GM12892 (cell line): ENCODE measurements around the gene SSR3.
A peak's percentile ranks its signal among the peaks of the same experiment; 100 is the strongest.
"Not testable (repeated sequence)": the region's sequence is repeated elsewhere in the genome, so short reads cannot be mapped to it uniquely, and the experiment has no call there.

Experiments used
- DNase-seq: peaks from one replicate; pipeline ENCODE4 v3.0.0; 2011; ENCODE audit not compliant: insufficient read length
- FAIRE-seq: peaks from 2 replicates; lab custom pipeline; 2011; peaks lifted over from hg19 to GRCh38; lab: Jason Lieb, UNC
- POLR2A ChIP-seq: IDR thresholded peaks from 2 replicates; pipeline ENCODE4 v1.6.1; 2011; ENCODE audit warnings: low read depth, low read length, control low read depth
- POLR2AphosphoS5 ChIP-seq: IDR thresholded peaks from 2 replicates; pipeline ENCODE4 v1.6.1; 2011; ENCODE audit warnings: low read depth, low read length, control low read depth
- TAF1 ChIP-seq: IDR thresholded peaks from 2 replicates; pipeline ENCODE4 v1.6.1; 2011; ENCODE audit warnings: low read depth, mild to moderate bottlenecking, control low read depth, low read length, borderline replicate concordance

The SSR3 gene

DNA sequence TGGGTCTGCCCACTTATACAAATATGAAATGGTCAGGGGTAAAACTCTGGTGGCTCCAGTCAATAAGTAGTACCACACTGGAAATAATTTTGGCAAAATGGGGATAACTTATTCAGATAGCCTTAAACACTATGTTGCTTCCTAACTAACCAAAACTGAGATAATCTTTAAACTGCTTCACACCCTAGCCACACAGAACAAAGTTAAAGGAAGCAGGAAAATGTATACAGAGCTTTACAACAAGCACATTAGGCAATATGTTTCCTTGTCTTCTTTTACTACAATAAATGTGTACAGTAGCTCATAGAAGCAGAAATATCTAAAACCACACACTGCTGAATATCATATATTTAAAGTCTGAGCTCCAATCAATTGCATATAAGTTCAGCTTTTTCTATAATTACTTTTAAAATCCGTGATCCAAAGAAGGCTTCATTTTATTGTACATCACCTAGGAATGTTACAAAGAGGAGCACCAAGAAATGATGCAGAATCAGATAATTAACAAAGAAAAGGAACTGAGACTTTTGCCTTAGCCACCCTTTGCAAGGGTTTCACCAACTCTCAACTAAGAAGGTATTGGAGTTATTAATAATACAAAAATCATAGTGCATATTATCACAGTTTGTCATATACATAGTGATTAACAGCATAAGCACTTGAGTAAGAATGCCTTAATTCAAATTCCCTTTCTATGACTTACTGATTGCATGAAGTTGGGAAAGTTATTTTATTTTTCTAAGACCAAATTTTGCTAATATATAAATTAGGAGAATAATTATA, 9.2 kb upstream of the SSR3 start:
- FAIRE-seq (no peak), DNase-seq (no peak)
- TF ChIP-seq TAF1, result no peak
- TF ChIP-seq POLR2AphosphoS5, result no peak

DNA sequence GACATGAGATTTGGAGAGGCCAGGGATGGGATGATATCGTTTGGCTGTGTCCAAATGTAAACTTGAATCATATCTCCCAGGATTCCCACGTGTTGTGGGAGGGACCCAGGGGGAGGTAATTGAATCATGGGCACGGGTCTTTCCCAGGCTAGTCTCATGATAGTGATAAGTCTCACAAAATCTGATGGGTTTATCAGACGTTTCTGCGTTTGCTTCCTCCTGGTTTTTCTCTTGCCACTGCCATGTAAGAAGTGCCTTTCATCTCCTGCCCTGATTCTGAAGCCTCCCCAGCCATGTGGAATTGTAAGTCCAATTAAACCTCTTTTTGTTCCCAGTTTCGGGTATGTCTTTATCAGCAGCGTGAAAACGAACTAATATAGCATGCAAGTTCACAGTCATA, 7.6 kb upstream of the SSR3 start:
- DNase-seq, result not testable (repeated sequence)
- peak; percentile 21 for FAIRE-seq

DNA sequence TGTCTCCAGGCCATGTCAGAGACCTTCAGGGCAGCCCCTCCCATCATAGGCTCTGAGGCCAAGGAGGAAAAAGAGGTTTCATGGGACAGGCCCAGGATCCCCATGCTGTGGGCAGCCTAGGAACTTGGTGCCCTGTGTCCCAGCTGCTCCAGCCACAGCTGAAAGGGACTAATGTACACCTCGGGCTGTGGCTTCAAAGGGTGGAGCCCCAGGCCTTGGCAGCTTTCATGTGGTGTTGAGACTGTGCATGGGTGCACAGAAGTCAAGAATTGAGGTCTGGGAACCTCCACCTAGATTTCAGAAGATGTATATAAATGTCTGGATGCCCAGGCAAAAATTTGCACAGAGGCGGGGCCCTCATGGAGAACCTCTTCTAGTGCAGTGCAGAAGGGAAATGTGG, 6.6 kb upstream of the SSR3 start:
- TF ChIP-seq POLR2A, result no peak
- no peak for TF ChIP-seq TAF1
- TF ChIP-seq POLR2AphosphoS5, result no peak
- FAIRE-seq, result no peak
- DNase-seq, result no peak

DNA sequence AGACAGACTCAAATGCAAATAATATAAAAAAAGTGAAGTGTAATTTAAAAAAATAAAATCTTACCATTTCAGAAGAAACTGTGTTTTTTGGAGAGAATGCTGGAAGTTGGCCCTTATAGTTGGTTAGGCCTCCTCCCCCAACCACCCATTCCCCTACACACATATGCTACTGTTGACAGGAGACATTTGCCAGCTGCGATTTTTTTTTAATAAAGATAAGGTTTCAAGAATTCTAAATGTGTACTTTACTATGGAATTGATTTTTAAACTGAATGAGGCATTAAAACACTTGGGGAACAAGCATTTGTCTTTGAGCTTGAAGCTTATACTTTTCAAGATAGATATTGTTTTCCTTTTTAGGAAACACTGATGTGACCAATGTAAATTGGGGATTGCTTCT, 4.4 kb upstream of the SSR3 start:
- FAIRE-seq, result no peak
- TF ChIP-seq TAF1 (no peak), POLR2A (no peak)

DNA sequence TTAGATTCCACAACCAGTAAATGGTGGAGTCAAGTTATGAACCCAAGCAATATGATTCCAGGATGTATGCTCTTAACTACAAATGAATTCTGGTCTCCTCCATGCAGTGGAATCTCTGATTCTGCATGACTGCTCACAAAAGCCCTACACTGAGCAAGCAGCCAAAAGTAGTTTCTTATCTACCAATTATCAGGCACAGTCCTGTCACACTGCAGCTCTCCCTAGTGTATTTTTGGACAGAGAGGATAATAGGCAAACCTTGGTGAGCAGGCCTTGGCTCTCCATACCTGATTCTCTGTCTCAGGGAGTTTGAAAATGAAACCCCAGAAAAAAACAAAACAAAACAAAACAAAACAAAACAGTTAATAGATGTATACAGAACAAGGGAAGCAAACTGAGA, 3.5 kb upstream of the SSR3 start:
- FAIRE-seq (no peak), DNase-seq (no peak)
- TF ChIP-seq POLR2AphosphoS5 (no peak), POLR2A (no peak), TAF1 (no peak)

More for the DNA sequence above, 4.4 kb upstream of the SSR3 start:
- no peak for DNase-seq

DNA sequence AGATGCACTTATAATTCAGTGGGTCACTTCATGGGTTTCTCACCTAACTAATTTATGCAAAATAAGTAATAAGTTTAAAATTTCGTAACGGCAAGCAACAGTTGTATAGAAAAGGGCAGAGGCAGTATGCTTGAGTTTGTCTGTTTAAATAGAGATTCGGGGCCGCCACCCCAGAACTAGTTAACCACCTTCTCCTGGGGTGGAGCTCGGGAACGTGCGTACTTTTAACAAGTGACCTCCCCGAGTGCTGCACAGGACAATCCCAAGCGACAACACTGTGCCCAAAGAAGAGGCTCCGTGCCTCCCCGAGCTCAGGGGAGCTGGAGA, 439 bp downstream of the SSR3 start:
- TF ChIP-seq POLR2A (no peak), POLR2AphosphoS5 (no peak), TAF1 (no peak)
- DNase-seq (no peak), FAIRE-seq (no peak)

DNA sequence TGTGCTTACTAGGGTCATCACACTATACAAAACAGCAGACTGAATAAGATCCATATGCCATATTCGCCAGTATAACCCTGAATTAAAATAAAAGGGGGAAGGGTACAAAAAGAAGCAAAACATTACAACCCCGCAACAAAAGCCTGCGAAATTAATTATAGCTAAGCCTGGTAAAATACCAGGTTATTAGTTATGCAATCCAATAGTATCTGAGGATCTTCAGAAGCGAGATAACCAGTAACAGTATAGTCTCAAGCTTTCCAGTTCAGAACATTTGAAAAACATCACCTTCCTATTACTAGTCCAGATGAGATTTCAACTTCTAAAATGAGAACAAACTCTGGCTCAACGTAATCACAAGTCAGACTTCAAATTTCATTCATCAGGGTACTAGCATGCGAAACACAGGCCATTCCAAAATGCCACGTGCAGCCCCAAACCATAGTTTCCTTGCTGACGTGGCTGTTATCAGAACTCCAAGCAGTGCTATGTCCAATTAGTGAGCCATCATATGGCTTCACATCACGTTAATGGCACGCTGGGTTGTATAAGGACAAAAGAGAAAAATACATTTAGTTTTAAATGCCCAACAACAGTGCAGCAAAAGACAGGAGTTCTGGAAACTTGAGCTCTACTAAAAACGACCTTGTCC, 1.1 kb downstream of the SSR3 start:
- no peak for TF ChIP-seq POLR2A
- no peak for TF ChIP-seq TAF1
- no peak for TF ChIP-seq POLR2AphosphoS5
- DNase-seq, result no peak
- peak; percentile 17 for FAIRE-seq

DNA sequence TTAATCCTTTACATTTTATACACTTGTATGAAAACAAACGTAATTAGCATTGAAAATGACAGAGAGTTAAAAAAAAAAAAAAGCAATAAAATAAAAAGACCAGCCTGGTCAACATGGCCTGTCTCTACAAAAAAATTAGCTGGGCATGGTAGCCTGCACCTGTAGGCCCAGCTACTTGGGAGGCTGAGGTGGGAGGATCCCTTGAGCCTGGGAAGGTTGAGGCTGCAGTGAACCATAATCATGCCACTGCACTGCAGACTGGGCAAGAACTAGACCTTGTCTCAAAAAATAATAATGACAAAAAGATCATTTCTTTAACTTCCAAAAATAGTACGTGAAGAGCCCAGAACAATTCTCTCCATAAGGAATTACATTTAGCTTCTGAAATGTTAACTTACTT, 1.9 kb downstream of the SSR3 start:
- FAIRE-seq, result no peak
- no peak for TF ChIP-seq TAF1
- no peak for TF ChIP-seq POLR2A
- TF ChIP-seq POLR2AphosphoS5, result no peak
- no peak for DNase-seq

DNA sequence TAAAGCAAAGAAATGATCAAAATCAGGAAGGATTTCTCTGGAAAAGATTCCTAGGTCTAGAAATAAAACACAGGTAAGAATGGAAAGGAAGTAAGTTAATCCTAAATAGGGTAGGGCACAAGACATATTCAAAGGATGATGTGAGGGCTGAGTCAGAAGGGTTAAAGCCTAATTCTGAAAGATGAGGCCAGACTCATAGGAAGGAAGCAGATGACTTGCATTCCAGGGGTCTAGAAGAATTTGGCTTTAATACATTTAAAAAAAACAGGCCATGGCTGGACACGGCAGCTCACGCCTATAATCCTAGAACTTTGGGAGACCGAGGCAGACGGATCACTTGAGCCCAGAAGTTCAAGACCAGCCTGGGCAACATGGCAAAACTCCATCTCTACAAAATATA, 3.2 kb downstream of the SSR3 start:
- TF ChIP-seq POLR2AphosphoS5 (no peak), POLR2A (no peak), TAF1 (no peak)
- FAIRE-seq, result no peak
- no peak for DNase-seq

DNA sequence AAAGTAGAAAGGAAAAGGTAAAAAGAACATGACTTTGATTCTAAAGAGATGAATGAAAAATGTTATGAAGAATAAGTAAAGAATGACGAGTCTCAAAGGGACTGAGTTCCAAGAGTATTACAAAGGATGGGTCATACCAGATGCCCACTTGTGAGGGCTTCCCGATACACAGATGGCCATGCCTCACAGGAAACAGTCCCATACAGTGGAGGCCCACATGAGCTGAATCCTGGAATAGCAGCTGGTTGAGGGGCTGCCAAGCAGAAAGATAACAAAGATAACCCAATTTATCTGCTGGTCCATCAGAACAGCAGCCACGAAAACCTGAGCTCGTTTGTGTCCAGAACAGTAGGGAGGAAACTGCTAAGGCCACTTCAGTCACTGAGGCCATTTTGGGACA, 3.7 kb downstream of the SSR3 start:
- DNase-seq (no peak), FAIRE-seq (no peak)
- no peak for TF ChIP-seq POLR2AphosphoS5
- no peak for TF ChIP-seq TAF1
- TF ChIP-seq POLR2A, result no peak

DNA sequence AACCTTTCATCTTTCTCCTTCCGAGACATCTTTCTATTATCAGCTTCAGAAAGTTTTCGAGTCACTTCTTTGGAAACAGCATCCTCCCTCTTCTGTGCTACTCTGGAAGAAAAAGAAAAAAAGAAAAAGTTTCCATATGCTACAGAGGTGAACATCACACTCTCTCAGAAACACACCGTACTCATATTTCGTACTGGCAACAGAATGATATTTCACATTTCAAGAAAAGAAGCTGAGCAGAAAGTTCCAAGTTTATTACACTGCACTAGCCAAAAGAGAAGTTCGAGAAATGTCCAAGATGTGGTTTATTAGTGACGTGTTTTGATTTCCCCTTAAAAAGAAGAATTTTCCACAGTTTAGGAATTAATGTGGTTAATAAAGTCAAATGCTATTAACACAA, 6.0 kb downstream of the SSR3 start:
- FAIRE-seq, result no peak
- TF ChIP-seq POLR2A, result no peak
- TF ChIP-seq POLR2AphosphoS5, result no peak
- TF ChIP-seq TAF1, result no peak
- DNase-seq, result no peak

DNA sequence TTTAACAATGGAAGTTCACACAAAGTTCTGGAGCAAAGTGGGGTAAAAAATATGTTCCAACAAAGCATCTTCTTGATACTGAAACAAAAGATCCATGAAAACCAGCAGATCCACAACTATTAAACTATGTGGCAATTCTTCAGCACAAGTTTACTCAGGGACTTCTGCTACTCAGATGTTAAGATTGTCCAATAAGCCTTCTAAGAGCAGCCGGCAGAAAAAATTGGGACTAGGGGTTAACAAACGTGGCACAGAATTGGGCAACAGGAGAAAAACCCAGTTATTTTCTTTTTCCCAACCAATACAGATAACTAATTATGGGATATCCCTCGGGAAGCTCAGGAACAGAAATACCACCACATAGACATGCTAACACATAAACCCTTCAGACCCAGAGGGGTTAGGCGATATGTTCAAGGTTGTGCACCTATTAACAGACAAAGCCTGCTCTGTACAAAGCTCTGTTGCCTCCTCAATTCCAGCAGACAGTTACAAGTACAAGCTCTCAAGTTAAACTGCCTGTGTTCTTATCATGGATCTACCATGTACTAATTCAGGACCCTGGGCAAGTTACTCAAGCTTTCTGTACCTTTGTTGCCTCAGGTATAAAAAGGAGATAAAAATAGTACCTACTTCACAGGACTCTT, 6.8 kb downstream of the SSR3 start:
- DNase-seq (no peak), FAIRE-seq (no peak)
- TF ChIP-seq POLR2AphosphoS5 (no peak), POLR2A (no peak), TAF1 (no peak)
